HG02759 (cell line): ENCODE measurements around the gene TELO2.
"Not testable (repeated sequence)": the region's sequence is repeated elsewhere in the genome, so short reads cannot be mapped to it uniquely, and the experiment has no call there.

ENCODE experiments used
- ATAC-seq: cut with Tn5 transposase; IDR thresholded peaks from one replicate; pipeline ENCODE4 v1.9.1; 2021; ENCODE audit warnings: mild to moderate bottlenecking, moderate library complexity; ENCODE audit not compliant: unreplicated experiment

Gene TELO2

DNA sequence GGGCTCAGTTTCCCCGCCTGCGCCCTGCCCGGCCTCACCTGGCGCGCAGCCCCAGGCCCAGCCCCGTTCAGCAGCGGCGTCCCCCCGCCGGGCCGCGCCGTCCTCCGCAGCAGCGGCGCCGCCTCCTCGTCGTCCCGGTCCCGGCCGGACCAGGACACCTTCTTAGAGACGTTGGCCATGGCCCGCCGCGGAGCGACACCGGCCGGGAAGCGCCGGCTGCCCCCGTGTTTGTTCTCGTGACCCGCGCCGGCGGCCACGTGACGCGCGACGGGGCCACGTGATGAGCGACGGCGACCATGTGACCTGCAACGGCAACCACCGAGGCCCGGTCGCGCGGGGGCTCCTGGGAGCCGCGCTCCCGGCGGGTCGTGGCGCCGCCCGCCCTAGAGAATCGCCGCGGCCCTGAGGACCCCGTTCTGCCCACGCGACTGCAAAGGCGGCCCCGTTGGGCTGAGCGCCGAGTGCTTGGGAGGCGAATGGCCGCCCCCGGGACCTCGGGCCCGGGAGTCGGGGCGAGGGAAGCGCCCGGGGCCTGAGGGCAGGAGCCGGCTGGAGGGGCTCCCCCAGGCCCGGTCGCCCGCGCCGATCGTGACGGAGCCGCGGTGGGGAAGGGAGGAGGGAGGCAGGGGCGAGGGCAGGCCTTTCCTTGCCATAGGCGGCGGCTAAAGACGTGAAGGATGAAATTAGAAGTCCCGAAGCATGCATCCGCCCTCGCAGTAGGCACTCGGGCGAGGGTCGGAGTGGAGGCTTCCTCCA lies 18.2 kb upstream of the TELO2 start, which contains the start of gene CLCN7:
Gene CLCN7 (minus strand): TSS at position 233 of the 756 bp plus-strand sequence. CDS start 54 bp downstream, at position 179.
- peak; percentile 89 for ATAC-seq

GRCh38 chr16:1475552-1476114 lies 17.5 kb upstream of the TELO2 start:
- ATAC-seq: no peak

- no peak for ATAC-seq
Measured at GRCh38 chr16:1477033-1477432, 16.1 kb upstream of the TELO2 start.

- not testable (repeated sequence) for ATAC-seq
Measured at GRCh38 chr16:1478937-1479336, 14.2 kb upstream of the TELO2 start.

DNA sequence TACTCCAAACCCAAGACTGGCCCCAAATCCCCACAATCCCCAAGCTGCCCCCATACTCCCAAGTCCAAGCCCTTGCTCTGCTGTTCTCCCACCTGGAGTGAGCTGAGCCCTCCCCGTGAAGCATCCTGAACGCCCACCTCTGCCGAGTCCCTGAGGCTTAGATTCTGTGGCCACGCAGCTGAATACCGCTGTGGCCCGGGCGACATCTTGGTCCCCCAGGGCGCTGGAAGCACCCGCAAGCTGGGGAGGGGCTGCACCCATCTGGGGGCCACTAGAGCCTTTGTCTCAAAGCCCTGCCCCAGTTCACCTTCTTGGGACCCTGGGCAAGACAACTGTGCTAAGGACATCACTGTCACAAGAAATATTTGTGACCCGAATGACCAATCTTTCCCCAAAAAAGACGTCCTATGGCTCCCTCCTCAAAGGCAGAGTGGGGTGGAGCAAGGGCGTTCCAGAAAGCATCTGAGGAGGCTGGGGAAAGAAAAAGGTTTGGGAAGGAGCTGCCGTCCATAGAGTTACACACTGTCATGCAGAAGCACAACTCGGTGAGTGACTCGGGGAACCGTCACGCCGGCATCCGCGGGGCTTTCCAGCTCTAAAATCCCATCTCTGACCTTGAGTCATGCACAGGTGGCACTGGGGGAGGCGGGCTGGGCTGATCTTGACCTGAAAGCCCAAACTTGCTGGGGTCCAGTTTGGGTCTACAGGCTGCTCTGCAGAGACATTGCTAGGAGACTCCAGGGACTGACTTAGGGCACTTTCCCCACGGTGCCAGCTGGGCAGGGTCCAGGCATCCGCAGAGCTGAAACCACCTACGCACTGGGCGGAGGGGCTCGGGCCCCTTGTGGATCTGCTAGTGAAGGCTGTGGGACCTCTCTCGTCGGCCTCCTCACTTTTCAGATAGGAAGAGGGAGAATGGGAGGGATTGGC lies 11.0 kb upstream of the TELO2 start:
- no peak for ATAC-seq

DNA sequence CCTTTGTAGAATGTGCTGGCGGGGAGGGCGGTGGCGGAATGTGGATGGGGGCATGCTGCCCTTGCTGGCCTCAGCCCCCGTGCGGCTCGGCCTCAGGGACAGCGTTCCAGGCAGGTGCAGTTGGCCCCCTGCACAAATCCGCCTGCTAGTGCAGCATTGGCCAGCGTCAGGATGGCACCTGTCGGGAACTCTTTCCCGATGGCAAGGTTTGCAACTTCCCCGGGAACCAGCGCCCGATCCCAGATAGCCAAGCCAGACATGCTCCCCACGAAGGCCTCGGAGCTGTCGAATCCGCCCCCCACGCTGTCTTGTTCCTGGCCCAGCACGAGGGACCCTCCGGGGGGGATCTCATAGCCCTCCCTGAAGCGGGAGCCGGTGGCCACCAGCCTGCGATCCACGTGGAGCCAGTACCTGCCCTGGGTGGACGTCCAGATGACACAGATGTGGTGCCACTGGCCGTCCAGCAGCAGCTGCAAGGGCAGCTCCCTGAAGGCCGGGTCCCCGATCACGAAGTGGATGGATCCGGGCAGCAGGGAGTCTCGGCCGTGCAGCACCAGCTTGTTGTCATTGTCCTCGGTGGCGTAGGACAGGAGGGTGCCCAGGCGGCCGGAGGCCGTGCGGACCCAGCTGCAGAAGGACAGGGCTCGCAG lies 7.2 kb upstream of the TELO2 start:
- no peak for ATAC-seq

GRCh38 chr16:1486551-1487390 lies 6.4 kb upstream of the TELO2 start:
- ATAC-seq: no peak

DNA sequence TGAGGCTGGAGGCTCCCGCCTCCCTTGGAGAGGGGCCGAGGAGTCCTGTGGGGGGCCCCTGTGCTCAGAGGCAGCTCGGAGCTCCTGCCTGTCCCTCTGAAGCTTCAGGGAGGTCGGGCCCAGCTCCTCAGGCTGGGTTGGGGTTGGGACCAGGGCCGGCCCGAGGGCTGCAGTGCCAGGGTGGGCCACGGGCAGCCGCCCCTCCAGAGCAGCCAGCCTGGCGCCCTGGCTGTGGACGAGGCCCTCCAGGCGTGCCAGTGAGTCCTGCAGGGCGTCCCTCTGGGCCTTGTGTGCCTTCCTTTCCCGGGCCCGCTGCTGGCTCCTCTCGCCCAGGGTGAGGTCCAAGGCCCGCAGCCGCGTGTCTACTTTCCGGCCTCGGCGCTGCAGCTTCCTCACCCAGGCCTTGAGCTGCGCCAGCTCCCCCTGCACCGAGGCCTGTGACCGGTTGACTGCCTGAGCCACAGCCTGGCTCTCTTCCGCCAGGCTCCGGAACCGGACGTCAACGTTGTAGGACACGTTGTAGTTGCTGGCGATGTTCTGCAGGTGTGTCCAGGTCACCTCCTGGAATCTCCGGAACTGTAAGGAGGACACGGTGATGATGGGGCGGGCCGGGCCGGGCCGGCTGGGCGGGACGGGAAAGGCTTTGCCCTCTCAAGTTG lies 5.6 kb upstream of the TELO2 start:
- no peak for ATAC-seq

DNA sequence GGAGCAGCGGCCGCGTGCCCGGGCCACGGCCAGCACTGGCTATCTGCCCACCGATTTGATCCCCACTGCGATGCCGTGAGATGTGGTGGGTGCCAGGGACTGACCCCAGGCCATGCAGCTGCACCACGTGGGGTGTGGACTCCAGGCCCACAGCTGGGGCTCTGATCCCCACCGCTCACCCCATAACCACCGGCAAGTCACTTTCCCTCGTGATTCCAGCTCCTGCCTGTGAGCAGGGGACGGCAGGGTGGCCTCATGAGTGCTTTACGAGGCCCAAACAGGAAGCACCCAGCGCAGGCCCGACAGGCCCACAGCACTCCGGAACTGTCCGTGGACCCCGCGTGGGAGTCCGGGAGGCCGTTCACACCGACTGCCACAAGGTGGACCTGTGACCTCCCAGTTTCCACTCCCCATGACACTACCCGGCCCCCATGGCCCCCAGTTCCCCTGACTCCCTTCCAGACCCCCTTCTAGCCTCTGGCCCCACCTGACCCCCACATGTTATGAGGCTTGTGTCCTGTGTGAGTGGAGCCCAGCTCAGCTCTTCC lies 5.0 kb upstream of the TELO2 start:
- no peak for ATAC-seq

DNA sequence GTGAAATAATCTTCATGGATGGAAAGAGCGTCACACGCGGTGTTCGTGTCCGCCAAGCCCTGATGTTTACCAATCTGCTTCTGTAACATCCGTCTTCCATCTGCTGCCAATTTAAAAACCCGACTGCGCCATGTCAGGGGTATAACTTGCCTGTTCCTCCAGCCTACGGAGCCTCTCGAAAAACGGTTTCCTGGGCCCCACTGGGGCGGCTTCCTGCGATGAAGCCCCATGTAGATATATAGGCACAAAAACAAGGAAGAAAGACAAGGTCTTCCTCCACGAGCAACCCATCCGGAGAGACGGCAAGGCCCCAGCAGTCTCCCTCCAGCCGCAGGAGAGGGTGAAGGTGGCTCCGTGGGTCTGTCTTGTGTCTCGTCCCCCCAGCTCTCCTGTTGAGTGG lies 4.5 kb upstream of the TELO2 start, which contains the start of gene PTX4:
Gene PTX4 (minus strand): TSS at position 326 of the 400 bp plus-strand sequence. CDS start 35 bp downstream, at position 291.
- ATAC-seq: no peak

- ATAC-seq: no peak
Measured at GRCh38 chr16:1489077-1489476, 4.1 kb upstream of the TELO2 start.

DNA sequence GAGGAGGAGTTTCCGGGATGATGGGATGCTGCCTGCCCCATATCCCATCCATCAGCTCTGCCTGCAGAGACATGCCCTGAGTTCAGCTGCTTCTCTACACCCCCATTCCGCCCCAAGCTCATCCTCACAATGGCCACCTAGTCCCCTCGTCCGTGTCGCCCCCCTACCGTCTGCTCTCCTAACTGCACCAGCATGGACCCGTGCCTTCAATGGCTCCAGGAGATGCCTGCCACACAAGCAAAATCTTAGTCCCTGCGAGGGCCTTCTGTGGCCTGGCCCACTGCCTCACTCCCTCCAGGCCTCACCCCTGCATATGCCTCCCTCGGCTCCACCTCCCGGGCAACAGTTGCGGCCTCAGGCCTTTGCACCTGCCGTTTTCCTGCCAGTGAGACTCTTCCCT lies 1.8 kb upstream of the TELO2 start:
- no peak for ATAC-seq

DNA sequence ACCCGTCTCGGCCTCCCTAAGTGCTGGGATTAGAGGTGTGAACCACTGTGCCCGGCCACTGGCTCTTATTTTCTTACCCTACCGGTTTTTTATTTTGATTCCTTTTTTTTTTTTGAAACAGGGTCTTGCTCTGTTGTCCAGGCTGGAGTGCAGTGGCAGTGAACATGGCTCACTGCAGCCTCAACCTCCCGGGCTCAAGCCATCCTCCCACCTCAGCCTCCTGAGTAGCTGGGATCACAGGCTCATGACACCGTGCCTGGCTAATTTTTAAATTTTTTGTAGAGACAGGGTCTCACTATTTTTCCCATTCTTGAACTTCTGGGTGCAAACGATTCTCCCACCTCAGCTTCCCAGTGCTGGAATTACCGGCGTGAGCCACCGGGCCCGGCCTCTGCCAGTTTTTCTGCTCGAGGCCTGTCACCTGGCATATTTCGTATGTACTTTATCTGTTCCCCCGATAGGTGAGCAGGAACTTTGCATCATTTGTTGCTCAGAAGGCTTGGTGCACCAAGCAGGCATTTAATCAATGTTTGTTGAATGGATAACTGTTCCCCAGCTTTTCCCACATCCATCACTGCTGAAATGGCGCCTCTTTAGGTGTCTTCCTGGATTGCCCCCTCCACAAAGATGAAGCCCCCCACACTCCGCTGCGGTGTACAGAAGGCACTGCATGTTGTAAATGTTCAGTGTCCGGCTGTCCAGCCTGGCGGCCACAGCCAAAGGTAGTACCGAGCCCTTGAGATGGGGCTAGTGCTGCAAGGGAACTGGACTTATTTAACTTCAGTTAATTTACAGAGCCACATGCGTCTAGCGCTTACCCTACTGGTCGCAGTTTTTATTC lies 858 bp upstream of the TELO2 start:
- ATAC-seq: no peak

GRCh38 chr16:1493746-1494094 lies 560 bp downstream of the TELO2 start:
- peak; percentile 8 for ATAC-seq

GRCh38 chr16:1494129-1494640 lies 1.0 kb downstream of the TELO2 start:
- ATAC-seq: no peak

GRCh38 chr16:1494711-1495110 lies 1.6 kb downstream of the TELO2 start:
- no peak for ATAC-seq

- no peak for ATAC-seq
Measured at GRCh38 chr16:1495211-1495888, 2.2 kb downstream of the TELO2 start.

DNA sequence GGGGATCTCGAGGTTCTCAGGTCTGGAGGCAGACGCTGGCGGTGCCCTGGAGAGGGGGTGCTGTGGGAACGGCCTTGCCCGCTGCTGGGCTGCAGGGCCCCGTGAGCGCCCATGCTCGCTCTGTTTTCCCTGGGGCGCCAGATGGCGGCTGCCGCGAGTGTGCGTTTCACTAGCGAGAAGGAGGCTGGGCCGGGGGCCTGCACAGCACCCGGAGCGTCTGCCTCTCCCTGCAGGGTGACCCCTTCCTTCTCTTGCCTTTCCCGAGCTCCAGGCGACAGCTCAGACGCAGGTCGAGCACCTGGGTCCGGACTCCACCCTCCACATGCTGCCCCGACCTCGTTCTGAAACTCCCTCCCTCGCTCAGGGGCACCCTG lies 2.7 kb downstream of the TELO2 start:
- ATAC-seq: no peak
